GM12892 (cell line): ENCODE results near the gene FLNB.

Experiments
- POLR2A ChIP-seq: IDR thresholded peaks from 2 replicates; pipeline ENCODE4 v1.6.1; 2011; ENCODE audit warnings: low read depth, low read length, control low read depth
- POLR2AphosphoS5 ChIP-seq: IDR thresholded peaks from 2 replicates; pipeline ENCODE4 v1.6.1; 2011; ENCODE audit warnings: low read depth, low read length, control low read depth

DNA sequence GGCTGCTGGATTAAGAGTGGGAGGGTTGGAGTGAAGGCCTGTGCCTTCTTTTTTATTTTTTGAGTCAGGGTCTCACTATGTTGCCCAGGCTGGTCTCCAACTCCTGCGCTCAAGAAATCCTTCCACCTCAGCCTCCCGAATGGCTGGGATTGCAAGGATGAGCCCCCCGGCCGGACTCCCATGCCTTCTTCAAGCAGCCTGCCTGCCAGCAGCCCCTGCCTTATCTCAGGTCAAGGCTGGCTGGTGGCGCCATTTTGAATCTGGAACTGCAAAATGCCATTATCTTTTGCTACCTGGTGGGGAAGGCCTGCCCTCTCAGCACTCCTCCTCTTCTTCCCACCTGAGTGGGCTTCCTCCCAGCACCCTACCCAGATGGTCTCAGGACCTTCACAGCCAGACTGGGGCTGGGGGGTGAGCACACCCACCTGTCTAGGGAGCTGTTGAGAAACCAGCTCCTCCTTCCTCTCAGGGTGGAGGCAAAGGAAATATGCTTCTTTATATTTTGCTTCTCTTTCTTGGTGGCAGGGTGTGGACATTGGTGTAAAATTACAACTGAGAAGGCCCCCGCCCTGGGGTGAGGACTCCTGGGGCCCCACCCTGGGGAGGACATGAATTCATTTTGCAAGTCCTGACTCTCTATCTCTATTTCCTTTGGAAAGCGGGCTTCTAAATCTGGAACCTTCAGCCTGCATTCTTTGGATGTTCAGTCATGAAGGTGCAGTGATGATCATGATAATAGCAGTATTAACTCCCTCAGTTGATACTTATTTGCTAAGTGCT, 7.7 kb upstream of the FLNB start:
- TF ChIP-seq POLR2AphosphoS5: no peak
- TF ChIP-seq POLR2A: no peak
